Esophagus squamous epithelium (tissue), 5 donors: ENCODE data around the gene SPATC1L. TPM values are rescaled to one million over a fixed set of nuclear protein-coding genes. Genes with fewer than 3 reads are reported as not detected.

Experiments
- DNase-seq: peaks from one replicate; lab custom pipeline; 2025; lab: John Stamatoyannopoulos, UW
- H3K27ac ChIP-seq, 4 donors: fragments of 200-600 bp; sonication (generic); one replicate each; pipeline ENCODE4 v1.5.1; 2016 to 2019; ENCODE audit warnings: mild to moderate bottlenecking in 1 of 4
- H3K27me3 ChIP-seq, 4 donors: fragments of 200-600 bp; sonication (generic); 1 replicate in 3 of 4; 2 replicates in 1 of 4; pipeline versions ENCODE4 v1.5.1 to v1.6.0; 2017 to 2021; ENCODE audit warnings: antibody characterized with exemption in 1 of 4
- H3K36me3 ChIP-seq, 3 donors: fragments of 200-600 bp; sonication (generic); one replicate each; pipeline ENCODE4 v1.5.1; 2016 to 2019
- H3K4me1 ChIP-seq, 3 donors: fragments of 200-600 bp; sonication (generic); one replicate each; pipeline ENCODE4 v1.5.1; 2017 to 2019
- H3K4me3 ChIP-seq, 4 donors: fragments of 200-600 bp; sonication (generic); 1 replicate in 3 of 4; 2 replicates in 1 of 4; pipeline ENCODE4 v1.5.1; 2016 to 2019; ENCODE audit warnings: mild to moderate bottlenecking in 2 of 4, moderate library complexity in 1 of 4
- H3K9me3 ChIP-seq, 3 donors: fragments of 200-600 bp; sonication (generic); one replicate each; pipeline ENCODE4 v1.5.1; 2016 to 2019
- CTCF ChIP-seq, 6 experiments: fragments of 450-650 bp in 4 of 6; fragments of 200-600 bp in 2 of 6; sonication (generic) in 2 of 6; IDR thresholded peaks; one replicate each; pipeline ENCODE4 v1.5.1; 2016 to 2019; ENCODE audit warnings: antibody characterized with exemption in 6 of 6, mild to moderate bottlenecking in 4 of 6, moderate library complexity in 4 of 6
- POLR2A ChIP-seq, 4 donors: fragments of 450-650 bp; IDR thresholded peaks; one replicate each; pipeline ENCODE4 v1.6.1; 2017; ENCODE audit warnings: antibody characterized with exemption in 4 of 4, mild to moderate bottlenecking in 4 of 4, moderate library complexity in 3 of 4
- WGBS, 2 donors: methylation state at CpG; one replicate each; pipeline ENCODE4 v1.1.5; 2018; 5-methylcytosine and 5-hydroxymethylcytosine counted together
- intact Hi-C: fragments of 100-400 bp; cut with DNase I; formaldehyde crosslinking; loops from one replicate; pipeline ENCODE4 v1.15.0; 2022
- total RNA-seq, 4 donors: library from RNA; depleted of rRNA; stranded (reverse); fragments of >200 nt; gene quantifications; one replicate each; pipeline ENCODE4 v1.1.0, GENCODE V29; 2016
- donor health status: DM: yes; HTN: yes; CAD: no.

Gene SPATC1L
- total RNA-seq, 4 donors from 2014 or later, result 4.0 to 7.2 (median 6.3) TPM

- Histone ChIP-seq H3K4me1 (peaks cover 0 to 2% (median 0%) of the 10 kb centered on the region in 3 donors), H3K27me3 (no peaks in the 10 kb centered on the region), H3K9me3 (no peaks in the 10 kb centered on the region), H3K4me3 (no peak overlapping the region), H3K36me3 (peaks cover 27 to 92% (median 38%) of the 10 kb centered on the region in 3 donors), H3K27ac (no peak overlapping the region)
- WGBS, 2 donors, result 83 to 96% methylated on average over 7 to 14 of the region's 20 CpGs
- TF ChIP-seq CTCF (IDR thresholded peaks at IDR 0.05) (no peak), POLR2A (IDR thresholded peaks at IDR 0.05) (no peak)
- intact Hi-C loops, result no loop called here
- no peak for DNase-seq
These were observed 12.5 kb upstream of the SPATC1L start for GRCh38 chr21:46196733-46197132.

- Histone ChIP-seq H3K9me3 (no peaks in the 10 kb centered on the region), H3K27me3 (no peaks in the 10 kb centered on the region), H3K36me3 (peaks cover 27 to 100% (median 38%) of the 10 kb centered on the region in 3 donors), H3K4me3 (no peak overlapping the region), H3K27ac (no peak overlapping the region), H3K4me1 (peaks cover 0 to 12% (median 0%) of the 10 kb centered on the region in 3 donors)
- no peak for DNase-seq
- intact Hi-C loops, result no loop called here
- TF ChIP-seq CTCF (IDR thresholded peaks at IDR 0.05), result no peak
- TF ChIP-seq POLR2A (IDR thresholded peaks at IDR 0.05), result no peak
- WGBS, 2 donors, result 73 to 87% methylated on average over 2 to 15 of the region's 20 CpGs
These were observed 11.4 kb upstream of the SPATC1L start for GRCh38 chr21:46195595-46196195.

- TF ChIP-seq CTCF (IDR thresholded peaks at IDR 0.05) (no peak), POLR2A (IDR thresholded peaks at IDR 0.05) (no peak)
- no peak overlapping the region for H3K4me3 ChIP-seq
- peaks cover 27 to 100% (median 38%) of the 10 kb centered on the region in 3 donors for H3K36me3 ChIP-seq
- whole genome bisulfite sequencing, 2 donors, result 94 to 95% methylated on average over 14 to 23 of the region's 34 CpGs
- no peaks in the 10 kb centered on the region for H3K27me3 ChIP-seq
- no peaks in the 10 kb centered on the region for H3K9me3 ChIP-seq
- H3K27ac ChIP-seq, result no peak overlapping the region
- intact Hi-C loops, result no loop called here
- DNase-seq, result no peak
- H3K4me1 ChIP-seq, result peaks cover 0 to 22% (median under 1%) of the 10 kb centered on the region in 3 donors
These were observed 10.4 kb upstream of the SPATC1L start for GRCh38 chr21:46194374-46195334.

- DNase-seq, result no peak
- Histone ChIP-seq H3K4me1 (peaks cover 0 to 30% (median 8%) of the 10 kb centered on the region in 3 donors), H3K27ac (no peak overlapping the region), H3K27me3 (no peaks in the 10 kb centered on the region), H3K4me3 (no peak overlapping the region), H3K36me3 (peaks cover 27 to 99% (median 38%) of the 10 kb centered on the region in 3 donors), H3K9me3 (no peaks in the 10 kb centered on the region)
- intact Hi-C loops, result no loop called here
- 97 to 98% methylated on average over 6 to 10 of the region's 10 CpGs for WGBS, 2 donors
- TF ChIP-seq CTCF (IDR thresholded peaks at IDR 0.05) (no peak), POLR2A (IDR thresholded peaks at IDR 0.05) (no peak)
These were observed 9.6 kb upstream of the SPATC1L start for GRCh38 chr21:46193829-46194373.
